HG03064 (cell line): ENCODE measurements around the gene LAMC1.

Source experiments
- ATAC-seq: cut with Tn5 transposase; IDR thresholded peaks from one replicate; pipeline ENCODE4 v1.9.1; 2021; ENCODE audit warnings: low read depth; ENCODE audit not compliant: unreplicated experiment

LAMC1 gene

DNA sequence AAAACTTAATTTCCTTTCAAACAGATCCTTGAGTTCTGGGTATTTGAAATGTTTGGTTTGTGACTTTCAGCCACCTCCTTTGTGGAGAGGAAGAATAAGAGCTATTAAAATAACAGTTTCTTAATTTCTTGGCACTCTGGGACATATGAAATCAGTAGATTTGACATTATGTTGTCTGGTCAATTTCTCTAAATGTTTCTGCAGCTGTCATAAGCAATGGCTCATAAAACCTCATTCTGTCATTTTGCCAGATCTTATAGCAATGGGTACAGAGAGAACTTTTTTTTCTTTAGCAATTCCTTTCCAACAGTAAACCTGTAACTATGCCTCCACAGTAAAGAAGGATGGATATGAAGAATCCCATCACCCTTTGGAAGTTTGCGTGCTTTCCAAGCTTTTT lies 52.6 kb downstream of the LAMC1 start:
- ATAC-seq = no peak

DNA sequence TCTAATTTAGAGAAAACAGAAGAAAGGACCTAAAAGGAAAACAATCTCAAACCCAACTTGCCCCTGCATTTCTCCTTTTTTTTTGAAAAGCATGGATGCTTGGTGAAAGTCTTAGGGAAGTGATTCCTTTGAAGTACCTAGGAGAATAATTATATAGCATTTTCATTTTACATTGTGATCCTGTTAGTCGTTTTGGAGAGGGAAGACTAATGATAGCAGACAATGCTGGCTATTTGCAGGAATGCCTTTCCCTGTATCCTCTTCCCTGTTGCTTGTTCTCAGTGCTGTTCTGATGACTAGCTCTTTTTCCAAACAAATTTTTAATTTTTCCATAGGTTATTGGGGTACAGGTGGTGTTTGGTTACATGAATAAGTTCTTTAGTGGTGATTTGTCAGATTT lies 53.9 kb downstream of the LAMC1 start:
- no peak for ATAC-seq

GRCh38 chr1:183079712-183080388 lies 56.6 kb downstream of the LAMC1 start:
- no peak for ATAC-seq

- ATAC-seq = no peak
Observed at GRCh38 chr1:183080406-183080805, 57.2 kb downstream of the LAMC1 start.

DNA sequence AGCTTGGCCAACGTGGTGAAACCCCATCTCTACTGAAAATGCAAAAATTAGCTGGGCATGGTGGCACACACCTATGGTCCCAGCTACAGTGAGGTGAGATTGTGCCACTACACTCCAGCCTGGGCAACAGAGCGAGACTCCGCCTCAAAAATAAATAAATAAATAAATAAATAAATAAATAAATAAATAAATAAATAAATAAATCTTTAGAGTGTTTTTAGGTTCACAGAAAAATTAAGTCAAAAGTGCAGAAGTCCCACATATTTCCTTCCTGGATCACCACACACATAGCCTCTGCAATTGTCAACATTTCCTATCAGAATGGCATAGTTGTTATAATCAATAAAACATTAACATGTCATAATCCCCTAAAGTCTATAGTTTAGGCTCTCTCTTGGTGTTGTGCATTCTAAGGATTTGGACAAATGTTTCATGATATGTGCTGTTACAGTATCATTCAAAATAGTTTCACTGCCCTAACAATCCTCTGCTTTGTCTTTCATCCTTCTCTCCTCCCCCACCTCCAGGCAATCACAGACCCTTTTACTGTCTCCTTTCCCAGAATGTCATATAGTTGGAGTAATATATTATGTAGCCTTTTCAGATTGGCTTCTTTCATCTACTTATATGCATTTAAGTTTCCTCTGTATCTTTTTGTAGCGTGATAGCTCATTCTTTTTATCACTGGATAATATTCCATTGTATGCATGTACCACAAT lies 58.3 kb downstream of the LAMC1 start:
- ATAC-seq = no peak

- no peak for ATAC-seq
Observed at GRCh38 chr1:183082650-183083049, 59.4 kb downstream of the LAMC1 start.

- ATAC-seq = no peak
Observed at GRCh38 chr1:183087001-183087400, 63.8 kb downstream of the LAMC1 start.

GRCh38 chr1:183089025-183089639 lies 65.9 kb downstream of the LAMC1 start:
- no peak for ATAC-seq

GRCh38 chr1:183090391-183091006 lies 67.3 kb downstream of the LAMC1 start:
- ATAC-seq = no peak

GRCh38 chr1:183091181-183091580 lies 68.0 kb downstream of the LAMC1 start:
- ATAC-seq = no peak

DNA sequence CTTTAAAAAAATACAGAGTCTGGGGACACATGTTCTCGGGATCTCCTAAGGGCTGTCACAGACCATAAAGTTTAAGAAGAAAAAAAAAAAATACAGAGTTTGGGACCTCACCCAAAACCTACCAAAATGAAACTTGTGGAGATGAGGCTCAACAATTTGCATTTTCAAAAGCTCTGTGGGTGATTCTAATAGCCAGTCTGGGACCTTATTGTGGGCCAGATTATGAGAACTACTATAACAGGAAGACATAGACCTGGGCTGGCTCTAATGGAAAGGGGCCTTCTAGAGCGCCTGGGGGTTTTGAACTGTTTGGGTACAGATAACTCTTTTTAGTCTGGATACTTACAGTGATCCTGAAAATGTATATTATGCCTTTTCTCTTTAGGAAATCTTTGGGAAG lies 69.1 kb downstream of the LAMC1 start:
- ATAC-seq = no peak

- no peak for ATAC-seq
Observed at GRCh38 chr1:183093066-183093668, 69.9 kb downstream of the LAMC1 start.

- no peak for ATAC-seq
Observed at GRCh38 chr1:183093786-183094298, 70.6 kb downstream of the LAMC1 start.

GRCh38 chr1:183094351-183094750 lies 71.1 kb downstream of the LAMC1 start:
- no peak for ATAC-seq

DNA sequence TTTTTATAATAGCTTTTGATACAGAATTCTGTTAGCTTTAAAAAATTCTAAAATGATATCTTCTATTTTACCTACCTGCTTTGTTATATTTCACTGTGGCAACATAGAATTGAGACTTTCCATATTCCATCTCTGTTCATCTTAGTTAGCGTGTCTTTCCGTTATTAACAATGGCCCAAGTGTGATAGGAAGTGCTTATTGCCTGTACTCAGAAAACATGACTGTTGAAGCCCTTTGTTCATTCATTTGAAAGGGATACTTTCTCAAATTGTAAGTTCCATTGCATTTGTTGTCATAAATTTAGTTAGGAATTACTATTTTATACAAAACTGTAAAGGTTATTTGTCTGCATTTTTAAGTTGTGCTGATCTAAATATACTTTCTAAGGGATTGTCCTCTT lies 73.1 kb downstream of the LAMC1 start:
- no peak for ATAC-seq

DNA sequence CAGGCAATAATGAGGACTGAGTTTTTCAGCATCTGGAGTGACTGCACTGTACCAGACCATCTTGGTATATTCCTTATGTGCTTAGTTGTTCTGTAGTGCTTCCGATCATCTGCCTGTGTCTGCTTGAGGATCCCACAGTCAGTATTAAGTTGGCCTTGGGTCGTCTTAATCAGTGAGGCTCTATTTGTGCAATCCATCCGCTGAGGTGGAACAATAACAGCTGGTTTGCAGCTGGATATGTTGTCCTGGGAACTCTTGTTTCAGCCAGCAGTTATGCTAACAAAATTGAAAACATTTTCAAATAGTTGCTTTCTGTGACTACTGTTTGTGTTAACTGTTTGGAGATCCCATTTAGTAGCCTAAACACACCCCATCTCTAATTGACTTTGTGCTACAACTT lies 73.7 kb downstream of the LAMC1 start:
- ATAC-seq = no peak

DNA sequence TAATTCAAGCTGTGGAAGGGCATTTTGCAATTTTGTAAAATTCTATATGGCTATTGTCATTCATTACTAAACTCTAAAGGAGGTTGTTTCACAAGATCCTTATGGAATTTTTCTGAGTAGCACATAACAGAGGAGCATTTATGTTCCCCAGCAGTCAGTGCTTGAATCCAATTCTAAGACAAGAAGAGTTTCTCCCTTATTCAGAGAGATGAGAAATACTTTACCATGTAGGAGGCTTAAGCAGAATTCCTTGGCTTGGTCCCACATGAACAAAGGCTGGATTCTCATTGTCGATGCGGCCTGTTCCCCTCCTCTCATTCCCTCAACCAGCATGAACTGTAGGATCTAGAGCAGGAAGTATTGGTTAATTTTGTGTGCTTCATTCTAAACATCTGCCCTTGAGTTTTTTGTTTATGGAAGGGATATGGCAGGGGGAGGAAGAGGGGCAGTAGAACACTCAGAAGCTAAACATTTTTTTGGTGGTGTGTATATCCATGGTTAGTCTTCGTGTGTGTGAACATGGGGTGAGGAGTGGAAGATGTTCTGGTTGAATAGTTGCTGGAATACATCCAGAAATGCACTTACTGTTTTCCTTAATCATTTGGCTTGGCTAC lies 74.3 kb downstream of the LAMC1 start:
- ATAC-seq = no peak

GRCh38 chr1:183098317-183098716 lies 75.1 kb downstream of the LAMC1 start:
- no peak for ATAC-seq

DNA sequence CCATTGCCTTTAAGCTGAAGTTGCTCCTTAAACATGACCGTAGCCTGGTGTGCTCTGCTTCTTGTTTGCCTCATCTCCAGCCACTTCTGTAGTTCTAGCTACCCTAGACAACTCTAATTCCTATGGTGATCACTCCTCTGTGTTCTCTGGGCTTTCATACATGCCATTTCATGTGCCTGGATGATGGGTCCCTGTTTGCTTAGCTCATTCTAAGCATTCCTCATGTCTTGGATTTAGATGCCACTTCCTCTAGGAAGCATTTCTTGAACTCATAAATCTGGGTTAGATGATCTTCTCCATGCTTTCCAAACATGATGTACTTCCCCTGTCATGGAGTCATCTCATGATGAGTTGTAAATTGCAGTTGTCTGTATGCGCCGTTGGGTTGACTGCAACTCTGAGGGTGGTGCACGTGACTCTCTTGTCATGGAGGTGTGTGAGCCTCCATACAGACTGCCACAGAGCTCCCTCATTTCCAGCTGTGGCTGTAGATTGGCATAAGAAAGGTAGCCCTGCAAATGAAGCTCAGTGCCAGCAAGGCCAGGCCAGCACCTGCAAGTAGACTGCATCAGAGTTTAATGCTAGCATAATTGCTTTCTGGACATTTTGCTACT lies 77.2 kb downstream of the LAMC1 start:
- ATAC-seq = no peak

DNA sequence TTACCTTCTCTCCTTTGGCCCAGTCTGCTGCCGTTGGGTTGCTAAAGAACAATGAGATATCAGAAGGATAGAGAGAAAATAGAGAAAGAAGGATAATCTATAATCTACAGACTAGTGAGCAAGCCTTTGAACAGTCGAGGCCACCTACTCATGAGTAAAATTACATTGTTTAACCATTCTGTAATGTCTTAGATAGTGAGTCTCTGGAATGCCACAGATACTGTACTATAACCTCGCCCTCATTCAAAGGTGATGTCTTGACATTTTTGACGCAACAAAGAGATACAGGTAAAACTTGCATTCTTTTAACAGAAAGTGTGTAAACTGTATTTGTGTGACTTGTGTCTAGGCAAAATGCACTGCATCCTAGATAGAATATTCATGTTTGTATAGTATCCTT lies 77.9 kb downstream of the LAMC1 start:
- ATAC-seq = no peak
